ENCODE measurements around the gene SMU1.

SMU1 gene

GRCh38 chr9:33076046-33077004, at the start of gene SMU1:
TSS of gene SMU1 (minus strand) at chr9:33076674. CDS start at chr9:33076608, 66 bp downstream.
- DNase-seq, result peak; percentile 40 to 97 (median 93)

DNA sequence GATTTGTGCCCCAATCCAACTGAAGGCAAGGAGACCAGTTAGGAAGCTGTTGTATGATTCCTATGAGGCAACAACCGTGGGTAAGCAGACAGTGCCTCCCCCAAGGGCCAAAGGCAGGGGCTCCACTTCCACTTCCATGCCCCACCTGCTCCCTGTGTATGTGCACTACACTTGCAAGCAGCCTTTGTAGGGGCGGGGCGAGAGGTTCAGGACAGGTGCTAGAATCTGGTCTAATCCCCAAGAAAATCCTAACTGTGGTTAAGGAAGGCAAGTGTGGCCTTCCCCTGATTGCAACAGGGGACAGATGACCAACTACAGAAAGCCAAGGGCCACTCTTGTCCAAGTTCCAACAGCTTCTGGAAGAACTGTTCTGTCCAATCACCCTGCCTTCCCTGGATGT, 49.0 kb upstream of the SMU1 start:
- no peak for DNase-seq

GRCh38 chr9:33124751-33125381, 48.4 kb upstream of the SMU1 start:
- no peak for DNase-seq

DNA sequence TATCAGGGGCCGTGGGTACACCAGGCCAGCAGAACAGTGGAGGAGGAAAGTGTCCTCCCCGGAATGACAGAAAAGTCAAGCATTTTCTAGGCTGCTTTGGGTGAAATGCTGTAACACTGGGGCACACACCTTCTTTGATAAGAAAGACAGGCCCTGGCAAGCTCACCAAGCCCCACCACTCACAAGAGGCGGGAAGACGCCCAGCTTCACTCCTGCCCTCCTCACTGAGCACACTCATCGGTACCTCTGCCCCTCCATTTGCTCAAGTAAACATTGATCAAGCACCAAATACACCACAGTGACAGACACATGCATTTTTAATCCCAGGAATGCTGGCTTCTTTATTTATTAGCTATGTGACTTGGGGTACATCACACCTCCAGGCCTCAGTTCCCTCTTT, 47.6 kb upstream of the SMU1 start:
- DNase-seq, result no peak

DNA sequence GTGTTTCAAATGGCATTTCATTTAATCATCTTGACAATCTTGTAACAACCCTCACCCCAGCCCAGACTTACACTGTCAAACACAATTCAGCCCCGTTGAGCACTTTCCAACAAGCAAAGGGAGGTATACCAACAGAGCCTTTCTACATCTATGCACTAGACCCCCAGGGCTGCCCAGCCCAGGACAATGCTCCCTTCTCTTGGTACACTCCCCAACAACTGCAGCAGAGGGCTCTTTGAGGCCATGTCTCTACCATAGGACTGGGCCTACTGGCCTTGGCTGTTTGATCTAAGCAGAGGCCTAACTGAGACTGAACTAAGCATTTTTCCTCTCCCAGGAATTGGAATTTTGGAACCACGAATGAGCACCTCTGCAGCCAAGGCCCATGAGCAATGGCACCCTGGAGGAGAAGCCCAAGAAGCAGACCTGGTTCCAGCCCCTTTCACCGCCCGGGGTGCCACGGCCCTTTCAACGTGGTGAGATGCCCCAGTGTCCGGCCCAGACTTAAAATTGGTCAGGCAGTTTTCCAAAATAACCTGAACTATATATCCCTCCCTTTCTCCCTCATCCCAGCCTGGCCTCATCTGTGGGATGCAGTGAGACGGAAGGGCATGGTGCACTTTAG, 47.0 kb upstream of the SMU1 start:
- no peak for DNase-seq

DNA sequence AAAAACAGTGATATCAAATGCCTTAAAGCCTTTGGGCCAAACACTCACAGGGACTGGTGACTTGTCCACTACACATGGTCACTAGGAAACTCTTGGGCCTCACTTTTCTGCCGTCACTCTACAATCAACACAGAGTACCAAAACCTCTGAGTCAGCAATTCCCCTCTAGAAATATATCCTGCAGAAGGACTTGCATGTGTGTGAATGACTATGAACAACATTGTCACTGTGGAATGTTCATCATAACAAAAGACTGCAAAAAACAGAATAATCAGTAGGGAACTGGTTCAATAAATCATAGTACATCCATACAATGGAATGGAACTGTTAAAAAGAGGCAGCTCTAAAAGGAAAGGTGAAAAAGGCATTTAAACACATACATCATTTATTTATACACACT, 44.1 kb upstream of the SMU1 start:
- no peak for DNase-seq

GRCh38 chr9:33117796-33118195, 41.3 kb upstream of the SMU1 start:
- DNase-seq, result no peak

- no peak for DNase-seq
Observed at GRCh38 chr9:33117306-33117705, 40.8 kb upstream of the SMU1 start.

- no peak for DNase-seq
Observed at GRCh38 chr9:33116860-33117259, 40.4 kb upstream of the SMU1 start.

DNA sequence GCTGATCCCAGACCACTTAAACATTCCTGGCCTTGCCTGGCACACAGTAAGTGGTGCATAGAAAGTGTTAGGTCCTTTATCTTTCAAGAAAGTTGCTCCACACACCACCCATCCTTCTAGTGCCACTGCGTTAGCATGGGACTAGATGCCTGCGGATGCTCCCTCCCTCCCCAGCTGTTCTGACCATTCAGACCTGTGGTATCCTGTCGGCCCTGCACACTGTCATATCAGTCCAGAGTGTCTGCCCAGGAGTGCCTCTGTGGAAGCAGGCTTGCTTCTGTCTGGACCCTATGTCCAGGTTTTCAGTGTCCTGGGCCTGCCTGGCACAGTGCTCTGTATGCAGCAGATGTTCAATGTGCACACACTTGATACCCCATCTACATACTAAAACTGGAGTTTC, 38.3 kb upstream of the SMU1 start:
- no peak for DNase-seq

DNA sequence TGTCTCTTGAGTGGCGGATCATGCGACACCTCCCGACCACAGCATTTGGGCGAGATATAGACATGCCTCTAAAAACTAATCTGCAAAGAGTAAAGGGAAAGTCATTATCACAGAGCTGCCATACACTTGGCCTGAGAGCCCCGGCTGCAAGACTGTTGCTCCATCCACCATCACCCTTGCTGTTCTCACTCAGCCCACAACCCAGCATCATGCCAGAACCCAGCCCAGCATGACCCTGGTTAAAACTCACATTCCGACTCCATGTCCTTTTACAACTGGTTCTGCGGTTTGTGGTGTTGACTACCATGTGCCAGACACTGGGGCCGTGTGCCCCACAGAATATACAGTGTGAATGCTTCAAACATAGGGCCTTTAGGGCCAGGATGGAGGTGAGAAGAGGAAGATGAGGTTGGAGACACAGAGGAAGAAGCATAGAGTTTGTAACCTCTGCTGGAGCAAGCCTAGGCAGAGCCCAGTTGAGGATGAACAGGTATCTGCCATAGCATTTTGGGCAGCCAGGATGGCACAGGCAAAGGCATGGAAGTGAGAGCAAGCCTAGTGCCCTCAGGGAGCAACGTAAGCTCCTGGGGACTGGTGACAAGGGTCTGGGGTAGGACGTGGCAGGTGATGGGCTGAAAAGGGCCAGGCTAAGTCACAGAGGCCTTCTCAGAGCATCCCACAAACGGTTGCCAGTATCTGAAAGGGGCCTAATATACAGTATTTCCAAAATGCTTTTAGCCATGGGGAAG, 37.5 kb upstream of the SMU1 start:
- no peak for DNase-seq

- no peak for DNase-seq
Observed at GRCh38 chr9:33112094-33112493, 35.6 kb upstream of the SMU1 start.

DNA sequence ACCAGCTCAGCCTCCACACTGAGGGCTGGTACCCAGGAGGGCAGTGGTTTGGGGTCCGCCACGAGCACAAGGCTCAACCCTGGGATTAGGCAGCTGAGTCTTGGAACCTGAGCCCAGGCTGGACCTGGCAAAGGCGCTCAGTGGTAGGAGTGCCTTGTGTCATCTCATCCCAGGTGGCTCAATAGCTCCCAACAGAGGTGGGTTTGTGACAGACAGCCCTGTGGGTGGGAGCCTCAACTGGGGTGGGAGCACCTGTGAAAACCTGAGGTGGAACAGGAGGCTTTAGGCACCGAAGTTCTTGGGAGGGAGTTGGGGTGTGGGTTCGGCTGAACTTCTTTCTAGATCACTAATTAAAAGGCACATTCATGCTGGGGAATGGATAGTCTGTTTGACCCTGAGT, 35.2 kb upstream of the SMU1 start:
- DNase-seq, result no peak

DNA sequence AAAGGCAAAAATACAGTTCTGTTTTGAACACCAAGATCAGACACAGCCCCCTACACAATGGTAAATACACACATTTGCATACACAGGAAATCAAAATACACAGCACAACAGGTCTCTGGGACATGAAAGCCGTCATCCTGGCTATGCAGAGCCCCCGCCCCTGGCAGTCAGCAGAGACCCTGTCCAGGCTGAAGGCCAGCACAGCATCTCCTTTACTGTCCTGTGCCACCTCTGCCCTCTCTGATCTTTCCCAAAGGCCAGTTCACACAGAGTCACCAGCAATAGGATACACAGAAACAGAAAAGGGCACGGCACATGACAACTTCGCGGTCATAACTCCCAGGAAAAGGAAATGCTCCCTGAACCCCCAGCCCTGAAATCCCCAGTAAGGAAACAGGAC, 34.2 kb upstream of the SMU1 start:
- DNase-seq, result no peak

DNA sequence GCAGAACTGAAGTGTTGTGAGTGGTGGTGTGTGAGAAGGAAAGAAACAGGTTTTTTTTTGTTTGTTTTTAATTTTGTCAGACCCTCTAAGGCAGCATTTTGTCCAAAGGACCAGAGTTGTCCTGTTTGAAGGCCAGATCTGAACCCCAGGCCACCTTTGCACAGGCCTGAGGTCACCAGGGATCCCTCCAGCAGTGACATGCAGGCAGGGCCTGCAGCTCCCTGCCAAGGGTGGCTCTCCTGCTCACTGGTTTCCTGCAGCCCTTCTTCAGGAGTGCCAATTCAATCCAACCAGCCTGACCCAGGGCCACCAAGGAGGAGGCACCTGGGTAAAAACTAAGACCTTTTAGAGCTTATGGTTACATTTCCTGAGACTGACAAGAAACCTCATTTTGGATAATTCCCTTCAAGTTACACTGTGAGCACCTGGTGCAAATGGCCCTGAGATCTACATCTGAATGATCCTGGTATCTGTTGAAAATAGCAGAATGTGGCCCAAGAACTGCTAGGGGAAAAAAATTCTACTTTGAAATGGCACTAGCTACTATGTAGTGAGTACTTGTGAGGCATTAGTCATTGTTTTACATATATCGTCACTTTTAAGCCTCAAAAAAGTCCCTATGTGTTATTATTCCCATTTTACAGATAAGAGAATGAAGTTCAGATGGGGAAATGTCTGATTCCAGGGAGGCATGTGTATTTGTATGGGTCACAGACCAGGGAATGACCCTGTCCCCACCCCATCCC, 33.5 kb upstream of the SMU1 start:
- DNase-seq, result no peak

DNA sequence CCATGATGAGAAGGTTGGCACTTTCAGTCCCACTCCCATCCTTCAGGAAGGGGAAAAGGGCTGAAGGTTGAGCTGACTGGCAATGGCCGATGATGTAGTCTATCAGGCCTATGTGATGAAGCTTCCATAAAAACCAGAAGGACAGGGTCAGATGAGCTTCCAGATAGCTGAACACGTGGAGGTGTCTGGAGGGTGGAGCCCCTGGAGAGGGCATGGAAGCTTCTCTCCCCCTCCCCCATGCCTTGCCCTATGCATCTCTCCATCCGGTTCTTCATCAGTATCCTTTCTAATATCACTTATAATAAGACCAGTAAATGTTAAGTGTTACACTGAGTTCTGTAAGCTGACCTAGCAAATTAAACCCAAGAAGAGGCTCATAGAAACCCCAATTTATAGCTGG, 32.6 kb upstream of the SMU1 start:
- no peak for DNase-seq

DNA sequence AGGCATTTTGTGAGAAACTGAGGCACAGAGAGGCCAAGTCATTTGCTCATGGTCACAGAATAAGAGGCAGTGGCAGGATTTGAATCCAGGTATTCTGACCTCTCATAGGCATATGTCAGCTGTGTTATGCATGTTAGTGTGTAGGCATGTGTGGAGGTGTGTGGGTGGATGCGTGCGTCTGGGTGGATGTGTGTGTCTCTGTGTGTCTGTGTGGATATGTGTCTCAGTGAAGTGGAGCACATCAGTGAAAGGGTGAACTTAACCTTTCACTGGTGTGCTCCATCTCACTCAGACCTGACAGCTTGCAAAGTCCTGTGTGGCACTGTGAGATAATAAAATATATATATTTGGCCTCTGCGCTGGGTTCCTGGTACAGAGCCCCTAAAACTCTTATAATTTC, 32.0 kb upstream of the SMU1 start:
- no peak for DNase-seq

GRCh38 chr9:33107762-33108161, 31.3 kb upstream of the SMU1 start:
- DNase-seq, result no peak

- no peak for DNase-seq
Observed at GRCh38 chr9:33106827-33107621, 30.6 kb upstream of the SMU1 start.

GRCh38 chr9:33106372-33106771, 29.9 kb upstream of the SMU1 start:
- no peak for DNase-seq
